ENCODE results near the gene LIPC.

The LIPC gene

GRCh38 chr15:58446521-58446920, 14.7 kb downstream of the LIPC start:
- Histone ChIP-seq H4K20me1 (ENCODE audit: insufficient read depth, low read length) (no peaks in the 10 kb centered on the region), H3K4me2 (ENCODE audit: low read depth, low read length) (no peak overlapping the region), H3K27me3 (replicated peaks; ENCODE audit: insufficient read depth, low read length) (no peaks in the 10 kb centered on the region), H3K9me3 (replicated peaks; ENCODE audit: insufficient read depth, low read length) (no peaks in the 10 kb centered on the region), H3K79me2 (ENCODE audit: low read length) (no peaks in the 10 kb centered on the region), H3K4me1 (ENCODE audit: low read length) (no peaks in the 10 kb centered on the region), H3K9ac (ENCODE audit: low read length) (no peak overlapping the region), H3K27ac (ENCODE audit: low read length) (no peak overlapping the region), H3K4me3 (ENCODE audit: low read length) (no peak overlapping the region), H3K9me2 (replicated peaks; ENCODE audit: insufficient read depth, low read length) (no peaks in the 10 kb centered on the region), H2AFZ (ENCODE audit: low read length) (no peak overlapping the region), H3K36me3 (replicated peaks; ENCODE audit: insufficient read depth, low read length) (no peaks in the 10 kb centered on the region), H3F3A (ENCODE audit: insufficient read depth, low read length) (no peaks in the 10 kb centered on the region)
- DNase-seq, result no peak
- TF ChIP-seq CTCF (IDR thresholded peaks at IDR 0.05; ENCODE audit: low read length), result no peak
- TF ChIP-seq EZH2 (optimal IDR thresholded peaks at IDR 0.05; ENCODE audit: low read depth, low read length), result no peak
- TF ChIP-seq EZH2phosphoT487 (IDR thresholded peaks at IDR 0.05; ENCODE audit: low read length), result no peak

- H3K4me3 ChIP-seq (ENCODE audit: low read length), result no peak overlapping the region
- no peak for DNase-seq
- no peak overlapping the region for H3K27ac ChIP-seq (ENCODE audit: low read length)
- no peak overlapping the region for H2AFZ ChIP-seq (ENCODE audit: low read length)
- H3F3A ChIP-seq (ENCODE audit: insufficient read depth, low read length), result no peaks in the 10 kb centered on the region
- H3K79me2 ChIP-seq (ENCODE audit: low read length), result no peaks in the 10 kb centered on the region
- no peaks in the 10 kb centered on the region for H4K20me1 ChIP-seq (ENCODE audit: insufficient read depth, low read length)
- no peaks in the 10 kb centered on the region for H3K36me3 ChIP-seq (replicated peaks; ENCODE audit: insufficient read depth, low read length)
- no peaks in the 10 kb centered on the region for H3K27me3 ChIP-seq (replicated peaks; ENCODE audit: insufficient read depth, low read length)
- H3K9me2 ChIP-seq (replicated peaks; ENCODE audit: insufficient read depth, low read length), result no peaks in the 10 kb centered on the region
- H3K9me3 ChIP-seq (replicated peaks; ENCODE audit: insufficient read depth, low read length), result no peaks in the 10 kb centered on the region
- no peak overlapping the region for H3K9ac ChIP-seq (ENCODE audit: low read length)
- H3K4me1 ChIP-seq (ENCODE audit: low read length), result no peaks in the 10 kb centered on the region
- H3K4me2 ChIP-seq (ENCODE audit: low read depth, low read length), result no peak overlapping the region
- no peak for TF ChIP-seq EZH2 (optimal IDR thresholded peaks at IDR 0.05; ENCODE audit: low read depth, low read length)
- no peak for TF ChIP-seq CTCF (IDR thresholded peaks at IDR 0.05; ENCODE audit: low read length)
- TF ChIP-seq EZH2phosphoT487 (IDR thresholded peaks at IDR 0.05; ENCODE audit: low read length), result no peak
Observed at GRCh38 chr15:58447271-58448010, 15.7 kb downstream of the LIPC start.

GRCh38 chr15:58448331-58448730, 16.5 kb downstream of the LIPC start:
- Histone ChIP-seq H2AFZ (ENCODE audit: low read length) (no peak overlapping the region), H3K9me2 (replicated peaks; ENCODE audit: insufficient read depth, low read length) (no peaks in the 10 kb centered on the region), H3K79me2 (ENCODE audit: low read length) (no peaks in the 10 kb centered on the region), H3K27ac (ENCODE audit: low read length) (no peak overlapping the region), H3K36me3 (replicated peaks; ENCODE audit: insufficient read depth, low read length) (no peaks in the 10 kb centered on the region), H3F3A (ENCODE audit: insufficient read depth, low read length) (no peaks in the 10 kb centered on the region), H3K4me3 (ENCODE audit: low read length) (no peak overlapping the region), H4K20me1 (ENCODE audit: insufficient read depth, low read length) (no peaks in the 10 kb centered on the region), H3K4me1 (ENCODE audit: low read length) (no peaks in the 10 kb centered on the region), H3K4me2 (ENCODE audit: low read depth, low read length) (no peak overlapping the region), H3K9ac (ENCODE audit: low read length) (no peak overlapping the region), H3K9me3 (replicated peaks; ENCODE audit: insufficient read depth, low read length) (no peaks in the 10 kb centered on the region), H3K27me3 (replicated peaks; ENCODE audit: insufficient read depth, low read length) (no peaks in the 10 kb centered on the region)
- DNase-seq, result no peak
- TF ChIP-seq EZH2phosphoT487 (IDR thresholded peaks at IDR 0.05; ENCODE audit: low read length), result no peak
- TF ChIP-seq CTCF (IDR thresholded peaks at IDR 0.05; ENCODE audit: low read length), result no peak
